ENCODE data around the gene SLC38A8. TPM values are rescaled to one million over a fixed set of nuclear protein-coding genes. Genes with fewer than 3 reads are reported as not detected.

Gene SLC38A8
- total and polyA plus RNA-seq, 8 donors, result 0.14 to 0.49 (median 0.34) TPM; not detected in 4

- Histone ChIP-seq H3K9me3 (no peaks in the 10 kb centered on the region), H3K4me3 (no peak overlapping the region), H3K36me3 (no peaks in the 10 kb centered on the region), H3K4me1 (no peaks in the 10 kb centered on the region), H3K27me3 (no peaks in the 10 kb centered on the region), H3K27ac (no peak overlapping the region)
- WGBS, 2 donors, result 76 to 80% methylated on average over 14 of the region's 14 CpGs
- DNase-seq (no peak), FAIRE-seq (no peak), ATAC-seq (no peak)
- no peak for TF ChIP-seq CTCF (IDR thresholded peaks at IDR 0.05)
- intact Hi-C loops (cut with DNase I), result no loop called here
Observed at GRCh38 chr16:84029297-84030047, 13.1 kb downstream of the SLC38A8 start.

- no peaks in the 10 kb centered on the region for H3K4me1 ChIP-seq
- no peak for TF ChIP-seq CTCF (IDR thresholded peaks at IDR 0.05)
- H3K9me3 ChIP-seq, result no peaks in the 10 kb centered on the region
- intact Hi-C loops (cut with DNase I), result no loop called here
- H3K36me3 ChIP-seq, result no peaks in the 10 kb centered on the region
- DNase-seq, result peak in 1 of 6 donors; percentile 18
- 79 to 80% methylated on average over 15 of the region's 15 CpGs for WGBS, 2 donors
- H3K4me3 ChIP-seq, result no peak overlapping the region
- FAIRE-seq, result no peak
- H3K27ac ChIP-seq, result no peak overlapping the region
- no peaks in the 10 kb centered on the region for H3K27me3 ChIP-seq
- ATAC-seq, result peak in 3 of 4 donors; percentile 44 to 77 (median 75)
Observed at GRCh38 chr16:84027625-84028024, 15.0 kb downstream of the SLC38A8 start.

- FAIRE-seq, result no peak
- ATAC-seq, result no peak
- 80 to 81% methylated on average over 10 of the region's 10 CpGs for whole genome bisulfite sequencing, 2 donors
- Histone ChIP-seq H3K27ac (no peak overlapping the region), H3K9me3 (no peaks in the 10 kb centered on the region), H3K4me1 (no peaks in the 10 kb centered on the region), H3K36me3 (no peaks in the 10 kb centered on the region), H3K4me3 (no peak overlapping the region), H3K27me3 (no peaks in the 10 kb centered on the region)
- TF ChIP-seq CTCF (IDR thresholded peaks at IDR 0.05), result no peak
- DNase-seq, result no peak
- intact Hi-C loops (cut with DNase I), result no loop called here
Observed at GRCh38 chr16:84026606-84027005, 16.0 kb downstream of the SLC38A8 start.

DNA sequence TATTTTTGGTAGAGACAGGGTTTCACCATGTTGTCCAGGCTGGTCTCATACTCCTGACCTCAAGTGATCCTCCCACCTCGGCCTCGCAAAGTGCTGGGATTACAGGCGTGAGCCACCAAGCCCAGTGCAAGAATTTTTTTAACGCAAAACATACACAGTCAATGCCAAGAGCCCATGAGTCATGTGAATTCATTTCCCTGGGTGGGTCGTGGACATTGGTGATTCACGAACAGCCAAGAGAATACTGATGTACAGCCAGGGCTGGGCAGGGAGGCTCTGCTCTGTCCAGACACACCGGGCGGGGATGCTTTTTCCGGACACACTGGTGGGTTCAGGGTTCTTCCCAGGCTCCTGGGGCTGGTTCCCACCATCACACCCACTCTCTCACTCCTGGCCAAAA is 17.7 kb downstream of the SLC38A8 start:
- no peaks in the 10 kb centered on the region for H3K4me1 ChIP-seq
- no peaks in the 10 kb centered on the region for H3K27me3 ChIP-seq
- no peak for TF ChIP-seq CTCF (IDR thresholded peaks at IDR 0.05)
- WGBS, 2 donors, result 76 to 88% methylated on average over 9 of the region's 9 CpGs
- no peak for DNase-seq
- FAIRE-seq, result no peak
- no peak for ATAC-seq
- H3K9me3 ChIP-seq, result no peaks in the 10 kb centered on the region
- H3K4me3 ChIP-seq, result no peak overlapping the region
- intact Hi-C loops (cut with DNase I), result no loop called here
- H3K36me3 ChIP-seq, result no peaks in the 10 kb centered on the region
- H3K27ac ChIP-seq, result no peak overlapping the region

GRCh38 chr16:84022644-84023043 is 20.0 kb downstream of the SLC38A8 start:
- WGBS, 2 donors, result 80 to 82% methylated on average over 11 of the region's 11 CpGs
- no peak for FAIRE-seq
- ATAC-seq, result no peak
- Histone ChIP-seq H3K36me3 (no peaks in the 10 kb centered on the region), H3K27ac (no peak overlapping the region), H3K9me3 (no peaks in the 10 kb centered on the region), H3K27me3 (no peaks in the 10 kb centered on the region), H3K4me3 (no peak overlapping the region), H3K4me1 (no peaks in the 10 kb centered on the region)
- no peak for TF ChIP-seq CTCF (IDR thresholded peaks at IDR 0.05)
- DNase-seq, result no peak
- intact Hi-C loops (cut with DNase I), result no loop called here
